GM03348 (cell line): ENCODE measurements around the gene SPSB4.
A peak's percentile ranks its signal among the peaks of the same experiment; 100 is the strongest.

ENCODE experiments used
- DNase-seq: peaks from one replicate; pipeline ENCODE4 v3.0.0; 2012; ENCODE audit warnings: low spot score

Gene SPSB4

DNA sequence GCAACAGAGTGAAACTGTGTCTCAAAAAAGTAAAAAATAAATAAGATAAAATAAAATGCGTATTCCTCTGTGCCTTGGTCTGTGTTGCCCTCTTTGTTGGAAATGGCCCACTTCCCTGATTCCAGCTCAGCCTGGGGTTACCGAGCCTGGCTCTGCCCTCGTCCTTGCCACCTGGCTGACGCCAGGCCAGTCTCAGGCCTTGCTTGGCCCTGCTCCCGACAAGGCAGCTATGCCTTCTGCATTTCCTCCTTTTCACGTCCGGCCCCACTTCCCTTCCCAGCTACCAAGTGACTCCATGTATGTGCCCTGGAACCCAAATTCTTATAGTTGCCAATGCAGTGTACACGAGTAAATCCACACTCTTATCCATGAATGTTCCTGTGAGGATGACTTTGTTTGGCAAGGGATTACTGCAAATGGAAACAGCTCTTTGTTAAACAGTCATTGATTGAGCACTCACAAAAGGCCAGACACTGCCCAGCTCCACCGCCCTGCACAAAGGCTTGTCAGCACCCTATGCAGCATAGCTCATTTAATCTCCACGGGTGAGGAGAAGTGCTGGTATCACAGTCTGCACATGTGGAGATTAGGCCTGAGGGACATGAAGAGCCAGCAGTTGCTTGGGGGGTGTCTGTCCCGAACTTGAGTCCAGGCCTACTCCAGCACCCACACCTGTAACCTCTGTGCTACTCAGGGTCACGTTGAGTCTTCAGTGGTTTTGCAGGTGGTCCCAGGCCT, 25.1 kb downstream of the SPSB4 start:
- no peak for DNase-seq

- peak; percentile 72 for DNase-seq
Measured at GRCh38 chr3:141076797-141077571, 25.8 kb downstream of the SPSB4 start.

DNA sequence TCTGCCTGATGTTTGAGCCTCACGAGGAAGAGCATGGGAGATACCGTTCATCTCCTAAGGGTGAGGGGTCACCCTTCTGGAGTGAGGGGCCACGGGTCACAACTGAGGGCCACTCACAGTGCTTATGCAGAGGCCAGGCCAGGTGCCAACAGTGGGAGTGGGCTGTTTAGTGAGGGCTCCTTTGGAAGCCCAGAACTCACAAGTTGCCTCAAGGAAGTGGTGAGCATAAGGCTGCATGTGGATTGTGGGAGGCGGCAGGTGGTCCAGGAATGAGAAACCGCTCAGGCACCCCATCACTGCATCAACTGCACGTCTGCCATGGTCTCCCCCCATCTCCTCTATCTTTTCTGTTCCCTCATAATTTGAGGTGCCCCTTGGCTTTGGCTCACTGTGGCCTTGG, 26.5 kb downstream of the SPSB4 start:
- no peak for DNase-seq

DNA sequence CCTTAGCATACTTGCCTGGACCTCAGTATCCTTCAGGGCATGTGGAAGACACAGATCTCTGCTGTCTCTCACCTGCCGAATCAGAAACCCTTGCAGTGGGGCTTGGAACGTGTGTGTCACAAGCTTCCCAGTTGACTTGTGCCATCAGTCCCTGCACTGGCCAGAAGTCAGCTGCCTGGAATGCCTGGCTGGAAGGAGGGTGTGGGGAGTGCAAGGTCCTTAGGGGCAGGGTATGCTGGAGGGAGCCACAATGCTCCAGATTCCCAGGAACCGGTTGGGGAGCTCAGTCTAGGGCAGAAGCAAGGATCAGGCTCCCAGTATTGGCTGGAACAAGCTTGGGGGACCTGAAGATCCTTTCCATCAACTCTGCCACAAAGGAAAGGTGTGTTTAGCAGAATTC, 27.1 kb downstream of the SPSB4 start:
- no peak for DNase-seq

DNA sequence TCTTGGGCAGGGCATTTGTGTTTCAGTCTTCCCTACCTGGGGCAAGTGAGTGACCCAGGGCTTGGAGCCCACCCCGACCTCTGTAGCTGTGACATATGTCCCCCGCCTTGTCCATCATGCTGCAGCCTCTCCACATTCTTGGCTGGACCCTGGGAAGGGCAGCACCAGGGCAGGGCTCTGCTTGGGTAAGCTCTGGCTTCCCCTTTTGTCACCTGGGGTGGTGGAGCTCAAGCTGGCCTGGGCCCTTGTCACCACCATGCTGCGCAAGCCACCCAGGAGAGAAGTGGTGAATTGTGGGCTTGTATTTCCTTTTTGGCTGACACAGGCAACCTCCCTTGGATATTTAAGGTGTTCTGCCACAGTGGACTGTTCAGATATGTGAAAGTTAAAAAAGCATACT, 29.3 kb downstream of the SPSB4 start:
- DNase-seq, result no peak

GRCh38 chr3:141081141-141081795, 30.1 kb downstream of the SPSB4 start:
- DNase-seq, result no peak

DNA sequence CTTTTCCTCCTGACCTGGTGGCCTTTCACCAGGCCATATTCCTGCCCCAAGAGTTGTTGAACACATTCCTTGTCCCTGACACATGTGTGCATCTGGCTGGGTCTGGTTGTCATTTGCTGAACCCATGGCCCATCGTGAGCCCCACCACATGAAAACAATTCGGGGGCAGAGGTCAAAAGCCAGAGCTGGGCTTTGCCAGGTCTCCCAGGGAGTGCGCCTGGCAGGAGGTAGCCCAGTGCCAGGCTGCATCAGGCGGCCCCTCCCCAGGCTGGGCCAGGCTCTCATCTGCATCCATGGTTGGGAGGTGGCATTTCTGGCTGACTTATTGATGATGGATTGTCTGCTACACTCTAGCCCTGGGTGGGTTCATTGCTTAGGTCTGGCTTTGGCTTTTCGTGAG, 30.9 kb downstream of the SPSB4 start:
- no peak for DNase-seq

DNA sequence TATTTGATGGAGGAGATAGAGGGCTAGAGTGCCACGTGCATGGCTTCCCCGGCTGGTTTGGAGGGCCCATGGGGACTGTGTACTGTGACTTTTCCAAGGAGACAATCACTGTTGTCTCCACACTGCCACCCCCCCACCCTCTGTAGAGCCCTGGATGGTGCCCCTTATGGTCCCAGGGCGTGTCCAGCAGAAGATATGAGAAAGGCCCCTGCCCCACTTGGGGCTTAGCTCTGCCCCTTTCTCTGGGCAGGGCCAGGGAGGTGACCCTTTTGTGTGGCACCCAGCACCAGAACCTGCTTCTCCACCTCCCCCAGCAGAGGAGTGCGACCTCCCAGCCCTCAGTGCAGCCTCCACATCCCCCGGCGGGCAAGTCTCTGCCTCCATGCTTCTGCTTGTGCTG, 32.1 kb downstream of the SPSB4 start:
- DNase-seq, result no peak

DNA sequence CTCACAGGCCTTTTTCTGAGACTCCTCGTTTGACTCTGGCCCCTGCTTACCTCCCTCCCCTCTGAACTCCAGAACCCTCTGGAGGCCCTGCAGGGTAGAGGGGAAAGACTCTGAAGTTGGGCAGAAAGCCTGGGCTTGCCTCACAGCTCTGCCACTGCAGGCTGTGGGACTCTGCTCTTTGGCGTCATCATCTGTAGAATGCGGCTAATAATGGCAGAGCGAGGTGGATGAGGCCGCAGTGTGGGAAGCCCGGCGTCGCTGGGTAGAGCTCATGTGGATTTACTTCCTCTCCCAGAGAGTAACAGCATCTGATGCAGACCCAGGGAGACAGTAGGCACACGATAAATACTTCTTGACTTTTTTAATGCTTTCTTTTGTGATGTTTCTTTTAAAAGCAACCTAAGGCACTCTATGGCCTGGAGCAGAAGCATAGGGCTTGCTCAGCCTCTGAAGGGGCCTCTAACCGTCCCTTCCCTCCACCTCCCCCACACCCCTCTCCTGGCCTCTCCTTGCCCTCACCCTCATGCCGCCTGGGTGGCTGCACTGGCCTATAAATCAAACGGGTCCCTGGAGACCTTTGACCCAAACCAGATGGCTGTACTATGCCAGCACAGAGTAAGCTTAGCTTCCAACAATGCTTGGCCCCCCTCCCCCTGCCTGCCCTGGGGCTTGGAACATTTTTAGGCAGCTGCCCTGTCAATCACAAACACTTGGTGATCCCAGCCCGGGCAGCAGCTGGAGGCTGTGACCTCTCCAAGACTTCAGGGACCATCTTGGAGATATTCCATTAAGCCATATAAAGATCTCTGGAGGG, 32.9 kb downstream of the SPSB4 start:
- no peak for DNase-seq

DNA sequence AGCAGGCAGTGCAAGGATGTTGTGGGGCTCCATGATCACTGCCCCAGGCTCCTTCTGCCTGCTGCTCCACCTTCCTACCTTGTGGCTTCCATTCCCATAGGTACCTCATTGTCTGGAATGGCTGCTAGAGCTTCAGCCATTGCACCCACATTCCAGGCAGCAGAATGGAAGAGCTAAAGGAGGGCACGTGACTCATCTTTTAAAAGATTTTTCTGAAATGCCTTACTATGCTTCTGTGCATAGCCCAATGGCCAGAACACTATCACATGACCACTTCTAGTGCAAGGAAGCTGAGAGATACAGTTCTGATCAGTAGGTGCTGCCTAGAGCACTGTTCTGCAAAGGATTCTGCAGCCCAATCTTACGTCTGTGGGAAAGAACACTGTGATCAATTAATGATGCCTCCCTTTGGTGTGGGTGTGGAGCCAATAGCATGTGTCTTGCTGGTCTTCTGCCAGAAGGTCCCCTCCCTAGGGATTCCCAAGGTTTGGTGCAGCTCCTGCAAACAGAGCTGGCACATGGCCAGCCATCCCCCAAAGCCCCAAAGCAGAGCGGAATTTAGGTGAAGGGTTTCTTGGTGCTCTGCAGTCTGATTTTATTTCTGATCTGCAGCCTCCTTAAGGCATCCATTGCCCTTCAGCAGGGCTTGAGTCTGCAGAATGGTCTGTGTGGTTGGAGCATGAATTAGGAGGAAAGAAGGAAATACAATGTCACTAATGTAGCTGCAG, 34.4 kb downstream of the SPSB4 start:
- DNase-seq, result no peak

- no peak for DNase-seq
Measured at GRCh38 chr3:141086188-141086587, 35.0 kb downstream of the SPSB4 start.

DNA sequence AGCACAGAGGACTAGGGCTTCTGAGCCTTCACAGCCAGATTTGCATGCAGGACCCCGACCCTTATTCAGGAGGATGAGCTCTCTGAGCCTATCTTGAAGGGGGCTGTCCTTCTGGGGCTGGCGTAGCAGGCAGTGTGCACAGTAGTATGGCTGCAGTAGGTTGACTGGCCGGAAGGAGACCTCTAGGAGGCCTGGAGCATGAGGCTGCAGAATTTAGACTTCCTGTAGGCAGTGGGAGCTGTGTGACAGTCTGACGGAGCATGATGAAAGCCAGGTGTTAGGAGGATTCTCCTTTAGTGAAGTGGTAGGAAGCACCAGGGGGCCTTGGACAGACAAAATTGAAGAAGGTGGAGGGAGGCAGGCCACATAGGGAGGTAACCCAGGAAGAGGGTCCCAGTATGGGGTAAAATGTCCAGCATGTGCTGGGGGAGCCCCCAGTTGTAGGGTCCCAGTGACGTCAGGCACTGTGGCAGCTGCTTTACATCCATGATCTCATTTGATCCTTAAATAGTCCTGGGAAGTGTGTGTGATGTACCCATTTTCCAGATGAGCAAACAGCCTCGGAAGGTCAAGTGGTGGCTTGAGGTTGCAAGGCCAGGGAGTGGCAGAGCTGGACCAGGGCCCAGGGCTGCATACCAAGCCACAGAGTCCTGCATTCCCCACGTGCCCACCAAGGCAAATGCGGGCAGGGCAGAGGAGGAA, 36.1 kb downstream of the SPSB4 start:
- DNase-seq, result no peak

DNA sequence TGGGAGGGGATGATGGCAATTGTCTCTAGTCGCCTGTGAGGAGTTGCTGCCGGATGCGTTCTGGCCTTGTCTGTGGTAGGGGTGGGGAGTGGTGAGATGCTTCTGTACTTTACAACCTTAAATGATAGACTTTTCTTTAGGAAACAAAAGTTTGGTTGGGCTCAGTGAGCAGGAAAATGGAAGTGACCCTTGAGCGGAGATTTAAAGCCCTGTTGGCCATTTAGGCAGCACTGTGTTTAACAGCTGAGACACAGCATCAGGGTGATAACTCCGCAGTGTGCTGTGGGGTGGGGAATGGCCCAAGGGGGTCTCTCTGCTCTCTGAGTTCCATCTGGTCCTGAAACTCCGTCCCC, 36.6 kb downstream of the SPSB4 start:
- DNase-seq, result no peak

- no peak for DNase-seq
Measured at GRCh38 chr3:141089339-141090152, 38.4 kb downstream of the SPSB4 start.

DNA sequence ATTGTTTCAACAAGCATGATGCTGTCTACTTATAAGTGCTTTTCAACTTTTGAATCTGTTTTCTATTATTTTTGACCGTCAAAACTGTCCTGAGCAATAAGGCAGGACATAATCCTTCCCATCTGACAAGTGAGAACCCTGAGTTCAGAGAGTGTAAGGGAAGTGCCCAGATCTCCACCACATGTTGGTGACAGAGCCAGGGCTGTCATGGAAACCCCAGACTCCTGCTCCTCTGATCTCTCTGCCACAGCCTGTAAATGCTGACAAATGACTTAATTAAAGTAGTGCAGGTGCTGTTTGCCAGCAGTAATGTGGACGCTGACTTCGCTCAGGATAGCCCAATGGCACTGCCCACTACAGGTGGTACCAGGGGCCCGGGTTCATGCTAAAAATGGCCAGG, 40.3 kb downstream of the SPSB4 start:
- no peak for DNase-seq

- no peak for DNase-seq
Measured at GRCh38 chr3:141092663-141093062, 41.5 kb downstream of the SPSB4 start.

GRCh38 chr3:141093397-141093796, 42.2 kb downstream of the SPSB4 start:
- DNase-seq, result no peak

GRCh38 chr3:141093971-141094684, 43.0 kb downstream of the SPSB4 start:
- DNase-seq, result no peak

DNA sequence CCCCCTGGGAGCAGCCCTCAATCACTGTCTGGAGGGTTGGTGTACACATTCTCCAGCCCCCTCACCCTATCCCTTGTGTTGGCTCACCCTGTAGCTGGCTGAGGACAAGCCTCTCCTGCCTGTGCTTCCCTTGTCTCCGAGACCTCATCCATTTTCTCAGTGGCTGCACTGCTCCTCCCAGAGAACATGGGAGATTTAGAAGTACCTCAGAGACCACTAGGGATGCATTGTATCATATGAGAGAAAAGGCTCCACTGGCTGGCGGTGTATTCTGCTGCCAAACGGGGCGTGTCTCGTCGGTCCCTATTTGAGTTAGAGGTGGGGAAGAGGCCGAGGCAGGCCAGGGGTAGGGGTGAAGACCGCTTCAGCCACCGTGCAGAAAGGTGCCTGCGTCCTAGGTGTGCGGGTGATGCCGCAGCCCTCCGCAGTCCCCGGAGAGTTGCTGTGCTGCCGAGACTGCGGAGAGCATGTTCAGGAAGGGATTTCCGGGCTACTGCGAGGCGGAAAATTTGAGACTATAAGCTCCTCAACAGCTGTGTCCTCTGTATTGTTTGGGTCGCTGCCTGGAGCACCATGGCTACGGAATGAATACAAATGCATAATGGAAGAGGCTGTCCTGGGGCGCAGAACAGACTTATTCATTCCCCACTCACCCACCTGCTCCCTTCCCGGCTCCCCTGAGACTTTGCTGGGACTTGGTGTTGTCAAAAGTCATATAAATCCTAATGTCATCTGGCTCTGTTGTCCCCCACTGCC, 43.8 kb downstream of the SPSB4 start:
- DNase-seq, result peak; percentile 48
